Measurements from ENCODE around the gene CBX8.

GRCh38 chr17:79843816-79844800, 47.2 kb upstream of the CBX8 start:
- TF ChIP-seq, protein P1, sequence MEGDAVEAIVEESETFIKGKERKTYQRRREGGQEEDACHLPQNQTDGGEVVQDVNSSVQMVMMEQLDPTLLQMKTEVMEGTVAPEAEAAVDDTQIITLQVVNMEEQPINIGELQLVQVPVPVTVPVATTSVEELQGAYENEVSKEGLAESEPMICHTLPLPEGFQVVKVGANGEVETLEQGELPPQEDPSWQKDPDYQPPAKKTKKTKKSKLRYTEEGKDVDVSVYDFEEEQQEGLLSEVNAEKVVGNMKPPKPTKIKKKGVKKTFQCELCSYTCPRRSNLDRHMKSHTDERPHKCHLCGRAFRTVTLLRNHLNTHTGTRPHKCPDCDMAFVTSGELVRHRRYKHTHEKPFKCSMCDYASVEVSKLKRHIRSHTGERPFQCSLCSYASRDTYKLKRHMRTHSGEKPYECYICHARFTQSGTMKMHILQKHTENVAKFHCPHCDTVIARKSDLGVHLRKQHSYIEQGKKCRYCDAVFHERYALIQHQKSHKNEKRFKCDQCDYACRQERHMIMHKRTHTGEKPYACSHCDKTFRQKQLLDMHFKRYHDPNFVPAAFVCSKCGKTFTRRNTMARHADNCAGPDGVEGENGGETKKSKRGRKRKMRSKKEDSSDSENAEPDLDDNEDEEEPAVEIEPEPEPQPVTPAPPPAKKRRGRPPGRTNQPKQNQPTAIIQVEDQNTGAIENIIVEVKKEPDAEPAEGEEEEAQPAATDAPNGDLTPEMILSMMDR (IDR thresholded peaks at IDR 0.05), result no peak
- no peak for TF ChIP-seq ZFX (IDR thresholded peaks at IDR 0.05; ENCODE audit: borderline replicate concordance)

All from 22Rv1 (cell line).